Activated CD4-positive, CD25-positive, alpha-beta regulatory T cell treated with anti-CD3 and anti-CD28 coated beads, Interleukin-2, amount 50 U/mL, for 24 hours (primary cell): Measurements from ENCODE around the gene VPS37D.
A peak's percentile ranks its signal among the peaks of the same experiment; 100 is the strongest.
"Not testable (repeated sequence)": the region's sequence is repeated elsewhere in the genome, so short reads cannot be mapped to it uniquely, and the experiment has no call there.

ENCODE experiments used
- ATAC-seq, 2 donors: fragments of 150-1000 bp; cut with Tn5 transposase; one replicate each; pipeline ENCODE4 v1.10.0; 2021; ENCODE audit warnings: mild to moderate bottlenecking in 1 of 2, moderate library complexity in 1 of 2

Gene VPS37D

DNA sequence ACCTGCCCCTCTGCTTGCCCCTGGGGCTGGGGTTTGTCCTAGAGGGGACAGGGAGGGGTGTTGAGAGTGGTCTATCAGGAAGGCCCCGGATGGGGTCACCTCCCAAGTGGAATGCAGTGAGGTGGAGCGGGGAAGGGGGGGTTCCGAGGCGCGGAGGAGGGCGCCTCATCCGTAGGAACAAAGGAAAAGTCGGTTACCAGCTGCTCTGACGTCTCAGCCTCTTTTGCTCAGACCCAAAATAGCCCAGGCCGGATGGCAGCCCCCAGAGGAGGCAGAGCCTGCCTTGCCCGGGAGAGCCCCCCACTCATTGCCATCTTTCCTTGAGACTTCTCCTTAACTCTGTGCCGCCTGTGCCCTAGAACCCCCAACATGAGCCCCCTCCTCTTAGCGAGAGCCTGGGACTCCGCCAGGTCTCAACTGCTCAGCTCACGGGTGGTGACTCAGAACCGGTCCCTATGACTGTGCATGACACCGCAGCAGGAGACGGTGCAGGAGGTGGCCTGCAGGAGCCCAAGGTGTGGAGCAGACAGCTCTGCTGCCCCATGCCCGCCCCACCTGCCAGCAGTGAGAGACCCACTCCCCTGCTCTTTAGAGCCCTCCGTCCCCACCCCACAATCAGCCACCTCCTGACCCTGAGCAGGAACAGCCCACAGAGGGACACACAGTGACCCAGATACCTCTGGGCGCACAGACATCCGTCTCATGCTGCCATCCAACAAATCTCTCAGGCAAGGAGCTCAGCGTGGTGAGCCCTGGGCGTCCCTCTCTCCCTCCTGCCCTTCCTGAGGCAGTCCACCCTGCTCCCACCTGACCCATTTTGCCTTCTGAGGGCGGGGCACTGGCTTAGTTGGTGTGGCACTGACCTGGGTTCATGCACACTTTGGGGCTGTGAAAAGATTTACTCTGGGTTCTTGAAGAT, 38.8 kb downstream of the VPS37D start:
- ATAC-seq = peak; percentile 92

DNA sequence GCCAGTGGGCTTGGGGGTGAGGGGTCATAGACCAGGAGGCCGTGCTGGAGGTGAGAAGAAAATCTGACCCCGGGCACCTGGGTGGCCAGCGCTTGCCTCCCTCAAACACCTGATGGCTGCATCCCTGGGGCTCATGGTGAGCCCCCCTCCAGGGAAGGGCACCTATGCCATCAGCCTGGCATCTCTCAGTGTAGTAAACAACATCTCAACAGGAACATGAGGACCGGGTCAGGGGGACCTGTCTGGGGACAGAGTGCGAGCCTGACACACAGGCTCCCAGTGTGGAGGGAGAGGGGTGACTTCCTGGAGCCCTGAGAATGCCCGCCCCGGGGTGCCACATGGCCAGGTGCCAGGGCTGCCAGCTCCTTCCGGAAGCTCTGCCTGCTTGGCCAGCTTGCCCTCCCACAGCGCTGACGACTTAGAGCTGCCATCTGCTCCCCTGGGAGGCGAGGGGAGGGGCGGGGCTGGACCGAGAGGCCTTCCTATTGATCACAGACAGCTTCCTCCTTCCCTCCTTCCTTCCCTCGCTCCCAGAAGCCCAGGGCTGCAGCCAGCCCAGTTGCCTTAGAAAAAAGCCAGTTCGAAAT, 39.5 kb downstream of the VPS37D start:
- ATAC-seq = no peak

- ATAC-seq = no peak
Measured at GRCh38 chr7:73708961-73709549, 41.4 kb downstream of the VPS37D start.

DNA sequence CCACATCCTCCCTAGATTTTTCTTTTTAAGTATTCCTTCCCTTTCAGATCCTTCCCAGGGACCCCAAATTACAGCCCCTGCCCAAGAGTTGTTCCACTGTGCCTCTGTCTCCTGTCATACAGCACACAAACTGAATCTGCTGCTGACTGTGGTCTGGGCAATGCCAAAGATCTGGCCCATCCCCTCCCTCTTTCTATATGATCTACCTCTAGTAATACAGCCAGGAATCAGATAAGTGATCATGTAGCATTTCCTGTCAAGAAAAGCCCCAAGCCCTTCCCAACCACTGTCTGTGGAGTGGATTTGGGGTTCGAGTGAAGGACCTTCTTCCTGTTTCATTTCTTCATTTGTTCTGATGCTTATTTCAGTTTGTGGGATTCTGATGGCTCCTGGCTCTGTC, 45.1 kb downstream of the VPS37D start:
- no peak for ATAC-seq

DNA sequence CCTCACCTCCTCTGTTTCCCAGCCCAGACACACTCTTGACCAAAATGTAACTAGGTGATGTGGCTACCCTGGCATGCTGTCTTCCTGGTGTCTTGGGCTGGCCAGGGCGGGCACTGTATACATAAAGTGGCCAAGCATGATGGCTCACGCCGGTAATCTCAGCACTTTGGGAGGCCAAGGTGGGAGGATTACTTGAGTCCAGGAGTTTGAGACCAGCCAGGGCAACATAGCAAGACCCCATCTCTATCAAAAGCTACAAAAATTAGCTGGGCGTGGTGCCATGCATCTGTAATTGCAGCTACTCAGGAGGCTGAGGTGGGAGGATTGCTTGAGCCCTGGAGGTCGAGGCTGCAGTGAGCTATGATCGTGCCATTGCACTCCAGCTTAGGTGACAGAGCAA, 45.7 kb downstream of the VPS37D start:
- ATAC-seq = not testable (repeated sequence)

- ATAC-seq = peak; percentile 79 to 81
Measured at GRCh38 chr7:73715648-73716317, 48.2 kb downstream of the VPS37D start.

GRCh38 chr7:73716318-73716890, 48.8 kb downstream of the VPS37D start:
- ATAC-seq = no peak

DNA sequence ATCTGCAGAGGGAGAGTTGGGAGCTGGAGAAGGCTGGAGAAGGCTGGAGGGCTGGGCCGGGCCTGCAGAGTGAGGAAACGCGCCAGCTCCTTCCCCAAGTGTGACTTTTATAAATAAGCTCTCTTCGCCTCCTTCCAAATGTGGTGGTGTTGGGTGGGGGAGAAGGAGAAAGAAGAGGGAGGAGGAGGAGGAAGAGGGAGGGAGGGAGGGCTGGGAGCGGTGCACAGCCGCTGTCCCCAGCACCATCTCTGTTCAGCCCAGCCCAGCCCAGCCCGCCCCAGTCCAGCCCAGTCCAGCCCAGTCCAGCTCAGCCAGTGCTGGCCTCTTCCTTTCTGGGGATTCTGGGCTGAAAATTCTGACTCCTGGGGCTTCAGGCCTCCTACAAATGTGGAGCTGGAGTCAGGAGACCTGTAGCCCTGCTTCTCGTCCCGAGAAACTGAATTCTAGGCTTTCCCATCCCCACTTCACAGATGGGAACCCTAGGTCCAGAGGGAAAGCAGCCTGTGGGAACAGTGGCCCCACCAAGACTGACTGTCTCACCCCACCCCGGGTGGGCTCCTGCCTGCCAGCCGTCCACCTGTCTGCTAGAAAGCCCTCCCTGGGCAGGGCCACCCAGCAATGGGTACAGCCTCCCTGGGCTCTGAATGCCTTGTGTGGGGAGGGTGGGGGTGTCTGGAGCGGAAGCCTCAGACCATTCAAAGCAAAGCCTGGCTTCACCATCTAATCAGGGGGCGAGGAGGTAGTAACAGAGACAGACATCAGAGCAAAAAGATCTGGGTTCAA, 49.6 kb downstream of the VPS37D start:
- no peak for ATAC-seq

DNA sequence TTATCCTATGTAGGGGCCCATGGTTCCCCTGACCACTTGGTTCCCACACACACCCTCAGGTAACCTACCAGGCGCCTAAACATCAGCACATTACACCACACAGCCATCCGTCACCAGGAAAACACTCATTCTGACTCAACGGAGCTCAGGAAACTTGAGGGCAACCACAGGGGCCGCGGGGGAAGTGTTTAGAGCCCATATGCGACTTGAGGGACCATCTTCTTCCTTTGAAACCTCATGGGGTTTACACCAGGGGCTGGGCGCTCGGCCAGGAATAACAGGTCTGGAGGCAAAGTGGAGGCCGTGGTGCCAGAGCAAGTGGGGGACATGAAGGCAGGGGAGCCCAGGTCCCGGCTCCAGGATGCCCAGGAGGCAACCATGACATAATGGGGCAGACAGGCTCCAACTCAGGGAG, 50.4 kb downstream of the VPS37D start:
- ATAC-seq = peak; percentile 71 to 74

GRCh38 chr7:73718438-73718881, 50.8 kb downstream of the VPS37D start:
- no peak for ATAC-seq

- peak; percentile 39 to 49 for ATAC-seq
Measured at GRCh38 chr7:73718905-73719805, 51.5 kb downstream of the VPS37D start, which contains the start of gene STX1A. Gene STX1A, minus strand, starts transcription at chr7:73719669. Its CDS starts 38 bp downstream, at chr7:73719631.

GRCh38 chr7:73719806-73720169, 52.2 kb downstream of the VPS37D start:
- ATAC-seq = no peak

DNA sequence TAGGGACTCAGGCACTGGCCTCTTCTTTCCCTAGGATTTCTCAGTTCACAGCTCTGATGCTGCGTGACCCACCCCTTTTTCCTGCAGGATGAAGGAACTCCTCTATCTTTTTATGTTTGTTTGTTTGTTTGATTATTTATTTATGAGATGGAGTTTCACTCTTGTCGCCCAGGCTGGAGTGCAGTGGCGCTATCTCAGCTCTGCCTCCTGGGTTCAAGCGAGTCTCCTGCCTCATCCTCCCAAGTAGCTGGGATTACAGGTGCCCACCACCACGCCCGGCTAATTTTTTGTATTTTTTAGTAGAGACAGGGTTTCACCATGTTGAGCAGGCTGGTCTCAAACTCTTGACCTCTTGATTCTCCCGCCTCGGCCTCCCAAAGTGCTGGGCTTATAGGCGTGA, 52.8 kb downstream of the VPS37D start:
- ATAC-seq = not testable (repeated sequence)

DNA sequence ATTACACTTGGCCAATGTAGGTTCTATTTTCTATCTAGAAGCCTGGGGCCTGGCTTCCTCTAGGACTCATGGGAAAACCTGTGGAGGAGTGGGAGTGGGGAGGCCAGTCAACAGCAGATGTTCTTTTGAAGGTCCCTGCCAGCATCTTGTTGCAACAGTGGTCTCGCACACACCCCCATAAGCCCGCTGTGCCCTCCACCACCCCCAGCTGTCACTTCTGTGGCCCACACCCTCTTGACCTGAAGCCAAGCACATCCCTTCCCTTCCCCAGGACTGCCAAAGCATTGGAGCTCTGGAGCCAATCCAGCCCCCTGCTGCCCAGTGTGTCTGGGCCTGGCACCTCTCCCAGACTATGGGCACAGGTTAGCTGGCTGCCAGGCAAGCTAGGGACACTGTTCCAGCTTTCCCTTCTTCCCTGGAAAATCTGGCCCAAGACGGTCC, 53.8 kb downstream of the VPS37D start:
- no peak for ATAC-seq
